Activated CD4-positive, alpha-beta T cell treated with anti-CD3 and anti-CD28 coated beads, Interleukin-10, Interleukin-2, amounts not matched to agents 100 ng/mL and 50 ng/mL, durations not matched to agents 16 hours and 8 hours (primary cell): ENCODE measurements around the gene CORIN.

Source experiments
- DNase-seq: peaks from one replicate; pipeline ENCODE4 v3.0.0-alpha.2; 2020

The CORIN gene

GRCh38 chr4:47672696-47673095 lies 165.2 kb downstream of the CORIN start:
- no peak for DNase-seq

GRCh38 chr4:47669946-47670345 lies 167.9 kb downstream of the CORIN start:
- no peak for DNase-seq

- DNase-seq, result peak; percentile 41
Observed at GRCh38 chr4:47668810-47669408, 169.0 kb downstream of the CORIN start.

- no peak for DNase-seq
Observed at GRCh38 chr4:47668256-47668655, 169.6 kb downstream of the CORIN start.

- DNase-seq, result no peak
Observed at GRCh38 chr4:47667552-47667951, 170.3 kb downstream of the CORIN start.

- no peak for DNase-seq
Observed at GRCh38 chr4:47664051-47664826, 173.6 kb downstream of the CORIN start.

GRCh38 chr4:47662975-47663374 lies 174.9 kb downstream of the CORIN start:
- peak; percentile 5 for DNase-seq

- DNase-seq, result no peak
Observed at GRCh38 chr4:47661741-47662140, 176.1 kb downstream of the CORIN start.

- DNase-seq, result no peak
Observed at GRCh38 chr4:47659342-47659741, 178.5 kb downstream of the CORIN start.

- no peak for DNase-seq
Observed at GRCh38 chr4:47654972-47655693, 182.7 kb downstream of the CORIN start.

GRCh38 chr4:47652092-47652491 lies 185.8 kb downstream of the CORIN start:
- DNase-seq, result no peak

GRCh38 chr4:47651231-47651630 lies 186.6 kb downstream of the CORIN start:
- no peak for DNase-seq

- DNase-seq, result no peak
Observed at GRCh38 chr4:47650584-47651130, 187.2 kb downstream of the CORIN start.

GRCh38 chr4:47647544-47647943 lies 190.3 kb downstream of the CORIN start:
- no peak for DNase-seq

GRCh38 chr4:47647029-47647428 lies 190.8 kb downstream of the CORIN start:
- no peak for DNase-seq

- no peak for DNase-seq
Observed at GRCh38 chr4:47646372-47646771, 191.5 kb downstream of the CORIN start.

GRCh38 chr4:47643845-47644244 lies 194.0 kb downstream of the CORIN start:
- DNase-seq, result no peak

GRCh38 chr4:47642985-47643760 lies 194.7 kb downstream of the CORIN start:
- no peak for DNase-seq

- no peak for DNase-seq
Observed at GRCh38 chr4:47642191-47642830, 195.6 kb downstream of the CORIN start.

GRCh38 chr4:47641755-47642154 lies 196.1 kb downstream of the CORIN start:
- DNase-seq, result no peak

GRCh38 chr4:47640911-47641310 lies 197.0 kb downstream of the CORIN start:
- no peak for DNase-seq

- no peak for DNase-seq
Observed at GRCh38 chr4:47639531-47639930, 198.3 kb downstream of the CORIN start.
